Activated T-helper 1 cell treated with anti-CD3 and anti-CD28 coated beads, Interleukin-12 subunit alpha, Interleukin-12 subunit beta, Interleukin-2, Interleukin-4 antibody, amounts not matched to agents 30 ng/mL and 10 ng/mL and 1 ng/mL, durations not matched to agents 14 hours and 24 hours and 36 hours (primary cell): ENCODE results near the gene ACSL1. TPM values are rescaled to one million over a fixed set of nuclear protein-coding genes. Genes with fewer than 3 reads are reported as not detected.
A peak's percentile ranks its signal among the peaks of the same experiment; 100 is the strongest.

Source experiments
- DNase-seq: peaks from one replicate; pipeline ENCODE4 v3.0.0; 2021; ENCODE audit warnings: low spot score
- H3K27ac Mint-ChIP-seq: one replicate; pipeline ENCODE4 v1.8.0; 2021; ENCODE audit warnings: mild to moderate bottlenecking, mixed read lengths
- H3K27me3 Mint-ChIP-seq: one replicate; pipeline ENCODE4 v1.8.0; 2022; ENCODE audit warnings: mild to moderate bottlenecking, moderate library complexity, mixed read lengths; ENCODE audit not compliant: insufficient read depth
- H3K36me3 Mint-ChIP-seq: one replicate; pipeline ENCODE4 v1.8.0; 2021; ENCODE audit warnings: low read depth, mixed read lengths
- H3K4me1 Mint-ChIP-seq: one replicate; pipeline ENCODE4 v1.8.0; 2021; ENCODE audit warnings: low read depth, mixed read lengths
- H3K4me3 Mint-ChIP-seq: one replicate; pipeline ENCODE4 v1.8.0; 2021; ENCODE audit warnings: mild to moderate bottlenecking, moderate library complexity, mixed read lengths
- H3K9me3 Mint-ChIP-seq: one replicate; pipeline ENCODE4 v1.8.0; 2021; ENCODE audit warnings: mixed read lengths
- intact Hi-C: fragments of 100-400 bp; cut with micrococcal nuclease; formaldehyde crosslinking; loops from one replicate; pipeline ENCODE4 v1.15.1; 2024
- total RNA-seq: library from RNA; stranded (reverse); gene quantifications from 2 replicates; pipeline ENCODE4 v1.2.3, GENCODE V29; 2022

ACSL1 gene
- total RNA-seq, 1 donor from 2014 or later: 56.7 TPM

DNA sequence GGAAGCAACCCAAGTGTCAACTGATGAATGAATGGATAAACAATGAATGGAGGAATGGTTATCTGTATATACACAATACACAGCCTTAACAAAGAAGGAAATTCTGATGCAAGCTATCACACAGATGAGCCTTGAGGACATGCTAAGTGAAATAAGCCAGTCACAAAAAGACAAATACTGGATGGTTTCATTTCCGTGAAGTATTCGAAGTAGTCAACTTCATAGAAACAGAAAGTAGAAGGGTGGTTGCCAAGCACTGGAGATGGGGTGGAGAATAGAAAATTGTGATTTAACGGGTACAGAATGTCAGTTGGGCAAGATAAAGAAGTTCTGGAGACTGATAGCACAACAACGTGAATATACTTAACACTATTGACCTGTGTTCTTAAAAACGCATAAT, 120.1 kb downstream of the ACSL1 start:
- intact Hi-C loops: loop anchor here (2.0 kb wide), 3 partner anchors 13 to 57 kb away; partner anchors contain the start of genes CASP3 and PRIMPOL
- H3K4me3 Mint-ChIP-seq: peak overlapping the region; percentile 8
- H3K9me3 Mint-ChIP-seq: no peaks in the 10 kb centered on the region
- DNase-seq: no peak
- peaks cover 27% of the 10 kb centered on the region for H3K4me1 Mint-ChIP-seq
- no peaks in the 10 kb centered on the region for H3K27me3 Mint-ChIP-seq
- H3K36me3 Mint-ChIP-seq: peaks cover 60% of the 10 kb centered on the region
- peak overlapping the region; percentile 32 for H3K27ac Mint-ChIP-seq

Other genes starting within 250 kb of the ACSL1 start
- 116 and 121 TPM in 2 replicates for gene CASP3, start 176.5 kb downstream of the ACSL1 start, total RNA-seq
- 16.4 and 19.7 TPM in 2 replicates for gene PRIMPOL, start 176.2 kb downstream of the ACSL1 start, total RNA-seq
- 78.3 and 80.3 TPM in 2 replicates for gene CENPU, start 91.9 kb downstream of the ACSL1 start, total RNA-seq
- not detected in 2 replicates for gene HELT, start 192.5 kb upstream of the ACSL1 start, total RNA-seq